Pons (tissue), 1 donor: ENCODE measurements around the gene NFRKB.
A peak's percentile ranks its signal among the peaks of the same experiment; 100 is the strongest.

Experiments used
- DNase-seq: peaks from one replicate; pipeline ENCODE4 v3.0.0-alpha.2; 2016; ENCODE audit warnings: low spot score

The NFRKB gene

DNA sequence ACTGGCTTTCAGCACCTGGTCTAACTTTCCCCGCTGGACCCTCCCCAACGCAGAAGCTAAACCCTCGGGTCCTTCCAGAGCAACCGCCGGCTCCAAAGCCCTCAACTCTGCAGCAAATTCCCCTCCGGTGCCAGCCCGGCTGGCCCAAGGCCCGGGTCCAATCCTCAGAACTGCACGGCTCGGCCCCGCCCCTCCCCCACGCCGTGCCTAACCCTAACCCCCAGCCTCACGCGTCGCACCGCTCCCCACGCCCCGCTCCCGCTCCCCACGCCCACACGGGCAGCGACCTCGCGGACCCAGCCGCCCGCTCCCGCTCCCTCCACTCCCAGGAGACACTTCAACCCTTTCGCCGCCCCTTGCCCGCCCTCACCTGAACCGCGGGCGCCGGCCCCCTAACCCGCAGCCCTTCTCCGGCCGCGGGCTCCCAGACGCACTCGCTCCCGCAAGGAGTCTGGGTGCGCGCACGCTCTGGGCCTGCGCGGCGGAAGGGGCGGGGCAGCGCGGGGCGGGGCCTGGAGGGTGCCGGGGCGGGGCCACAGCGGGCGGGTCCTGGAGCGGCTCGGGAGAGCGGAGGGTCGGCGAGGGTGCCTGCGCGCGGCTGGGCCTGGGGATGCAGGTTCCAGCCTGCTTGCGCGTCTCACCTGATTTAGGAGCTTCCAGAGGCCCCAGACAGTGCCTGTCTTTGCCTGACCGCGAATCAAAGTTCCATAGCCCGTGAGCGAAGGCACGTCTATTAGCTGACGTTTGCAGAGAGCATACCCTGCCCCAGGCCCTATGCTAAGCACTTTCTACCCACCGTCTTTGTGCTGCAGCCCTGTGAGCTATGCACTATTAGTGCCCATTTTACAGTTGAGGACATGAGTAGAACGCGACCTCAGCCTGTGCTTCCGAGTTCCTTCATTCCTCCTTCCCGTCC is at the start of gene NFRKB:
NFRKB (minus strand) TSS at position 453 of the 916 bp plus-strand sequence. CDS start 2,729 bp downstream, outside the sequence.
- peak; percentile 60 for DNase-seq

DNA sequence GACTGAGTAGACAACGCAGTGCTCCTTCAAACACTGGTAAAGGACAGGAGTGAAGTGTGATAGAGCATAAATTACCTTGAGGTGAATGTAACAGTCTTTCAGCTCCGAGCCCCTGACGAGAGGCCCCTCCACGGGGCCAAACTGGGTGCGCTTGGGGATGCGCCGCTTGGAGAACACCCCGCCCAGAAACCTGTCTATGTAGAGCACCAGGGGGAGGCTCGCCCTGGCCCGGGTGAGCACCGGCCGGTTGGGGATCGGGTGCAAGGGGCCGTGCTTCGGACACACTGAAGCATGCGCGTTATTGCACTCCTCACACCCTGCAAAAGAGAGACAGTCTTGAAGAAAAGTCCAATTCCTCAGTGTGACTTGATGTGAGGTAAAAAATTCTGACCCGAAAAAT is 49.3 kb upstream of the NFRKB start:
- DNase-seq = no peak

DNA sequence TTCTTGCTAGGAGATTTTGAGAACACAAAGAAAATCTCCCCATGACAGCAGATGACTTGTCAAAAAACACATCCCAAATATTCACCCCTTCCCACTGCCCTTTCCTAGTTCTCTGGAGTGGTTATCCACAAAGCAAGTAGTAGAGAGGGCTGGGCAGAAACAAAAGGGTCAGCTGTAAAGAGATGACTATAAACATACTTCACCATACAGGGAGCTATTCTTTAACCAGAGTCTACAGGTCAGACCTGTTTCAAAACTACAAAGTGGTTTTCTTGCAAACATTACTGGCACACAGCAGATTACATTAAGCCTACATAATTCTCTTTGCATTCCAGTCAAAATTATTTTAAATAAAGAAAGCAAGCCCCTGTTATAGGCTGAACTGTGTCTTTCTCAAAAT is 47.7 kb upstream of the NFRKB start:
- DNase-seq = no peak

DNA sequence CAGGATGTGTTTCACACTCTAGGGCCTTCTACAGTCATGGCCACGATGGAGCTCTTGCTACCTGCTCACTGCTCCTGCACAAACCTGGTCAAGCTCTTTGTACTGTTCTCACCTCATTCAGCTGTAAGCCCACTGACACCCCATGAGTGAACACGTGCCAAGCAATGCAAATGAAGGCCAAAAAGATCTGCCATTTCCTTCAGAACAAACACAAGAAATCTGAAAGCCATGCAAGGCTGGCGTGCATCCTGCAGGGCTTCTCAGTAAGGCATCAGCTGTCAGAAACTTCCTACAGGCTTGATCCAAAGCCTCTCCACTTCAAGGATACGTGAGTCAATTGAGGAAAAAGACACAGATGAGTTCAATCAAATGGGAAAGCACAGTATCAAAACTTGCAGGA is 44.1 kb upstream of the NFRKB start:
- DNase-seq = no peak

DNA sequence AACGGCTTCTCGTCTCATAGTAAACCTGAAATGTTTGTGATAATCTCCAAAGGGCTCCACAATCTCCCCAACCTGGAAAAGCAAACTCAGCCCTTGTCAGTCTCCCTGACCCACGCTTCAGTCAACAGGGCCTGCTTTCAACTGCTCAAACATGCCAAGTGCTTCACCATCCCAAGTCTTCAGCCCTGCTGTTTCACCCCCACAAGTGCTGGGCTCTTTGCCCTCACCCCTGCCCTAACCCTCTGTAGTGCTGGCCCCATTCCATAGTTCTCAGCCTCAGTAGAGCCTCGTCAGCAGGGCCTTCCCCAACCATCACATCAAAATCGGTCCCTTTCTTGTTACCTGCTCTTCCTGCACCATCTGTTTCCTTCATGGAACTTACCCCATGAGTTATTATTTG is 43.4 kb upstream of the NFRKB start:
- no peak for DNase-seq

DNA sequence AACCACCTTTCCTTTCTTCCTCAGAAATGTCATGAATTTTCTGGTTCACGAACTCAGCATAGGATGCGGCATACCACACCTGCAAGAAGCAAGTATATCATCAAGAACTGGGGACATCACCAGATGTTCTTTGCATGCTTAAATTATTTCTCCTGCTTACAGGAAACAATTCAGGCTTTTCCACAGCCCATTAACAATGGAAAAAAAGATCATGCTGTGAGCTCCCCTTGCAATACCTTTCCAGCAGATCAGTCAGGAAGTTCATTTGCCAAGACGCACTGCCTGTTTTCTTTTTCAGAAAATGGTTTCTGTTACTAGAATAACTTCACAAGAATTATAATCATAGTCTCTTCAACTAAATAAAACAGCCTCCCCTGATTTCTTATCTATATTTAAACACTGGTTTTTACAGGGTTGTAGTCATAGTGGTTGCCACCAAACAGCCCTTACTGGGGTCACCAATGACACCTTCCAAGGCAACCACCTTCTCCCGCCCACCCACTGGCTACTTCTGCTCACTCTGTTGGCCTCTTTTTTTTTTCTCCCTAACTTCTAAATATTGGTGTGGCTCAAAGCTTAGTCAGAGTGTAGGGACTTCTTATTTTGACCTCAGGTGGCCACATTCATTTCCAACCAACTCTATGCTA is 42.3 kb upstream of the NFRKB start:
- DNase-seq = no peak

DNA sequence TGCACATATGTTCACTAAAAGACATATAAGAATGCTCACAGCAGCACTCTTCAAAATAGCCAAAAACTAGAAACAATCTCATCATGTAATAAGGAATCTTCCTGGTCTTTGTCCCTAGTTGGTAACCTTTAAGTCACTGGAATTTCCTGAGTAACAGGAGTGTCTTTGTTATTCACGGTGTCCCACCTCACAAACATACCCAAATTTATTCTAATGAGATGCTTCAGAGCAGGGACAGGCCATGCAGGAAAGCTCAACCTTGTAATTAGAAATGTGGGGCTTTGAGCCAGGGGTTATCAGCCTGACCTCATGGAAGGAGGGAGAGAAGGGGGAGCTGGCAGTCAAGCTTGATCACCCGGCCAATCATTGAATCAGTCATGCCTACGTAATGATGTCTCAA is 40.3 kb upstream of the NFRKB start:
- DNase-seq = no peak

DNA sequence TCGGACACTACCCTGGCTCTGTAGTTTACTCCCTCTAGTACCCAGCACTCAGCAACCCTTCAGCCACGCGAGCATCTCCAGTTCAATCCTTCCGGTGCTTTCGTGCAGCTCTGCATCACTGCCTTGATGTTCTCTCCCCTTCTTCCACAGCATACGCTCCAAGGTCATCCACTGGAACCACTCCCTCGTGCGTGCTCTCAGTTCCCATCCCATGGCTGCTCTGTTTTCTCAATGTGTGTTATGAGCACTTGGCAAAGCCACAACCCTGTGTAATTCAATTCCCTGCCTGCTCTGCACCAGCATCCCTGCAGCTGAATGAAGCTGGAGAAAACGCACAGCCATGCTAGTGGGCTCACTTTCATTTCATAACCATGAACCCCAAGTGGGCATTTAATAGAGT is 38.5 kb upstream of the NFRKB start:
- DNase-seq = no peak

DNA sequence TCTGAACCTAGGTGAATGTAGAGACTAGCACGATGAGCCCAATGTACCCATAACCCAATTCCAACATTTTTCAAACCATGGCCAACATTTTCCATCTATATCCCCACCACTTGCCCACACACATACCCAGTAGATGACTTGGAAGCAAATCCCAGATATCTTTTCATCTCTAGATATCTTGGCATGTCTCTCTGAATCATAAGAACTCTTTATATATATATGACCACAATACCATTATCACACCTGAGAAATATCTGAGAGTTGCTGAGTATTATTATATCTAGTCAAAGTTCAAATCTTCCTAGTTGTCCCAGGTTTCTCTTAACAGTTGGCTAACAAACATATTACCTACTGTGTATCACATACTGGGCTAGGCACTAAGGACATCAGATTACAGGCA is 37.9 kb upstream of the NFRKB start:
- no peak for DNase-seq

DNA sequence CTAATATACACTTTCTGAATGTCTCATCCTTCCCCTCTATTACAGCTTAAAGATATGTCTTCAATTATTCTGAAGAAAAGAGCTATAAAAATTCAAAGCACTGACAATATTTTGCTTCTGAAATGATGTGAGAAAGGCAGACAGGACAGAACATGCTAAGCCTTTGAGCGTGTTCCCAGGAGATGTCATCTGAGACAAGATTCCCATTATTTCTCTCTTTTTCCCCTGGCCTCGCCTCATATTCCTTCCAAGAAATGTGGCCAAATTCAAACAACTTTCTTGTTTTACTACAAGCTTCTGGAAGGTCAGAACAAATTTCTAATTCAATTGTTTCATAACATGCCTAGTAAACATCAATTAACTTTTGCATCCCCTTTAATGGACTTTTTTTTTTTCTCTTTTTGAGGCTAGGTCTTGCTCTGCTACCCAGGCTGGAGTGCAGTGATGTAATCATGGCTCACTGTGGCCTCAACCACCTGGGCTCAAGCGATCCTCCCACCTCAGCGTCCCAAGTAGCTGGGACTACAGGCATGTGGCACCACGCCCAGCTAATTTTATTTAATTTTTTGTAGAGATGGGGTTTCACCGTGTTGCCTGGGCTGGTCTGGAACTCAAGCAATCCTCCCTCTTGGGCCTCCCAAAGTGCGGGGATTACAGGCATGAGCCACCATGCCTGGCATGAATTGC is 37.1 kb upstream of the NFRKB start:
- DNase-seq = no peak

DNA sequence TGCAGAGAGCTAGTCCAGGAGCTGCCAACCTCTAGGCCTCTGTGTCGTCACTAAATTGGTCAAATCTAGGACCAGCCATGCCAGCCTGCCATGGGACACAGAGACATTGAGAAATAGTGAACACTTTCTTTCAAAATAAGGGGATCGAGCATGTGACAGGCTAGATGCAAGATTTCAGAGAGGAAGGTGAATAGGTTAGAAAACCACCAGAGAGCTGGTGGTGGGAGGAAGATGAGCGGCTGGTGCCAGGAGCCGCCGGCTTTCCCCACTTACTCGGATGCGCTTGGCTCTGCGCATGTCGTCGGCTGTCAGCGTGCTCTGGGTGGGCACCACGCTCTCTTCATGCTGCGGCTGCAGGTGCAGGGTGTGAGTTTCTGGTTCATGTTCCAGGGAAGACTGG is 35.4 kb upstream of the NFRKB start:
- DNase-seq = no peak

DNA sequence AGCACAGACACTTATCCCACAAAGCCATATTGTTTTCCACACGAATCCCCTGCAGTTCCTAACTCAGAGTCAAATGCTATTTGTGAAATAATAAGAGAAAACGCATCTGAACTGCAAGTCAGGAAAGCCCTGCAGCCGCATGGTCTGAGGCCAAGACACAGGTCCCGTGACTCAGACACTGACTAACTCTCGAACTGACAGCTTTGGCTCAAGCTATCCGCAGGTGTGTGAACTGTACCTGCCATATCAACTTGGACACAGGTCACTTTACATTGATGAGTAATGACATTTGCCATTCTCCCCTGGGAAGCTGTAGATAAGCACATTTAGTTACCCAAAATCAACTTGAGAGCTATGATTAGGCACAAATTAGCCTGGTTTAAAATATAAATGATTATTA is 34.9 kb upstream of the NFRKB start:
- no peak for DNase-seq

DNA sequence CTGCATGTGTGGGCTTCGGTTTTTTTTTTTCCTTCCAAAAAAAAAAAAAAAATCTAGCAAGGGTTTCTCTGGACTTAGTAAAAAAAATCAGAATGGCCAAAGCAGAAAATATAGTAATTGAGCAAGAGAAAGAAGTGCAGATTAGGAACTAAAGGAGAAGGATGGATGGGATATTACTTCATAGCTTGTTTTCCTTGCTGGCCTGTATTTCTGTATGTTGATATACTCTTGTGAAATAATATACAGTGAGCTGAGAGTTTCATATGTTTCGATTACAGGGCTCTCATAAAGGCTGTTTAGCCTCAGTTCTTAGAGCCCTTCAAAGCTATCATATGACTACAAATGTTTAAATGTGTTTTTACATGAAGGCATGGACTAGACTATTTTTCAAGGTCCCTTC is 34.3 kb upstream of the NFRKB start:
- DNase-seq = no peak

DNA sequence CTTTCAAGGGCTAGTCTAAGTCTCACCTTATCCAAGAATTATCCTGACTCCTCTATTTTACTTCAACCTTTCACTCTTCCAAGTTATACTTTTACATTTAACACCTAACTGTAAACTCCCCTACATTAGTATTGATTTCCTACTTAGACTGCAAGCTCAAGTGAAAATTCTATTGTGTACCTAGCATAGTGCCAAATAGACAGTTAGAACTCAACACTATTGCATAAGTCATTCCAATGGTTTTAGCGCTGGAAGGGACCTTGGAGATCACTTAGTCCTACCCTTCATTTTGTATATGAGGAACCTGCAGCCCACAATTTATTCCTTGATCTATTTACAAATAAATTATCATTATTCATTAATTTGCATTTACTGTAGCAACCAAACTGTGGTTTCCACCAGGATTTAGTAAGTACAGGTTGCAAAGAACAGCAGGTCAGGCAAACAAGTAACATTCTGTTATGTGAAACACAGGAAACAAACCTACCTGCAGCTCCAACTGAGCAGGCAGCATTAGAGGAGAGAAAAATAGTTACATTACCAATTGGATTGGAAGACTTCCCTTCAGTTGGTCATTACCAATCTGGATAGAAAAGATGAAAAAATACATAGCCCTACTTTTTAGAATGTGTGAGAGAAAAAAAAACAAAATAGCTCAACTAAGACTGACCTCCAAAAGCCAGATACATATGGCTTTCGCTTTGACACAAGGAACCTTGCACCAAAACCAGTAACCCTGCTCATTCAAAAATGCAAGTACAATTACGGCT is 33.7 kb upstream of the NFRKB start:
- no peak for DNase-seq

DNA sequence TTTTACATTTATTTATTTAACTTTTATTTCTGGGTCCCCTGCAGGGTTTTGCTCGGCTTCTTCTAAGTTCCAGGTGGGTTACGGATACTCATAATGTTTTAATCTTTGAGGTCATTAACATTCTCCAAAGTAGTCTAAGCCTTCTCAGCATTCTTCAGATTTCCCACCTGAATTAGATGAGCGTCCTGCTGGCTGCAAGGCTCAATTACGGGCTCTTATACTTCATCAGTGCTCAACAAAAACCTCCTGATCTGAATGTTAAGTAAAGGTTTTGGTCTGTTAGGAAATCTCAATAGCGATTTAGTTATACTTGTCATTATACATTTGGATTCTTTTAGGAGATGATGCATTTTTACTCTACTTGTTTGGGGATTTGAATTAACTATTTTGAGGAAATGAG is 27.3 kb upstream of the NFRKB start:
- no peak for DNase-seq

DNA sequence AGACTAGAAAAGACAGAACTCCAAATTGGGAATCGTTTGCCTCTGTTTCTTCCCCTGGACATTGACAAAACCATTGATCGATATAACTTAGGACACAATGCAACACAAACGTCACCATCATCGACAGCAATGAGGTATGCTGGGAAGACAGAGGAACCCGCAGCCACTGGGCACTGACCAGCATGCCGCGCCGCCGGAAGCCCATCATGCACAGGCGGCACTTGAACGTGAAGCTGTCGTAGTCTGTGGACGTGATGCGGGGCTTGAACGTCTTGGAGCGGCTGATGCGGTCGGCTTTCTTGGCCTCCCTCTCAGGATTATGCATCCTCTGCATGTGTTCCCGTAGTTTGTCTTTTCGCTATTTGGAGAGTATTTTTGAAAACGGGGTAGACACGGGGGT is 23.0 kb upstream of the NFRKB start:
- no peak for DNase-seq

DNA sequence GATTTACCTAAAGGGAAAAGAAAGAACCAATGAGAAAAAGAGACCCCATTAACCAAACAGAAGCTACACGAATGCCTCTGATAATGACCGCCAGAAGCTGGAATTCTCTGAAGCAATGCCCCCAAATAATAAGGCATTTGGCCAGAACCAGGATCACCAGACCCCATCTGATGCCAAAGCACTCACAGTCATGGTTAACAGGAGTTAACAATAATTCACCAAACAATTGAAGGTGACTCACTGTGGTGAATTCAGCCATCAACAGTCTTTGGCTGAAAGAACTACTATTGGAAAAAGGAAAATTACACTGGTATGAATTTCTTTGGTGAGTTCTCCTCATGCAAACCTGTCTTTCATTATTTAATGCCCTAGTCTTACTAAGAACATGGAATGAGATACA is 21.9 kb upstream of the NFRKB start:
- DNase-seq = no peak

DNA sequence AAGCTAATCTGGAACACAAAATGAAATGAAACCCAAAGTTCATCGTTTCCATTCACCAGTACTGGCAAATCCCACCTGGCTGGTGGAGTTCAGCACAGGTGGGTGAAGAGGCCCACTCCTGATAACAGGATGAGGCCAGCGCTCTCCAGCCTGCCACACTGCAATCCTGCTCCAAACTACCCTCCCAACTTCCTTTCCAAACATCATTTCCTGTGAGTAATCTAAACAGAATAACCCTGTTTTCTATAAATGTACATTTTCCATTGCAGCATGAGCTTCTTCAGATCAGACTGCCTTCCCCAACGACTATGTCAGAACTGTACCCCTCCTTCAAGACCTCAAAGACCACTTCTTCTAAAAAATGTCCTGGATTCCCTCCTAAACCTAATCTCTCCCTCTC is 15.9 kb upstream of the NFRKB start:
- DNase-seq = no peak

DNA sequence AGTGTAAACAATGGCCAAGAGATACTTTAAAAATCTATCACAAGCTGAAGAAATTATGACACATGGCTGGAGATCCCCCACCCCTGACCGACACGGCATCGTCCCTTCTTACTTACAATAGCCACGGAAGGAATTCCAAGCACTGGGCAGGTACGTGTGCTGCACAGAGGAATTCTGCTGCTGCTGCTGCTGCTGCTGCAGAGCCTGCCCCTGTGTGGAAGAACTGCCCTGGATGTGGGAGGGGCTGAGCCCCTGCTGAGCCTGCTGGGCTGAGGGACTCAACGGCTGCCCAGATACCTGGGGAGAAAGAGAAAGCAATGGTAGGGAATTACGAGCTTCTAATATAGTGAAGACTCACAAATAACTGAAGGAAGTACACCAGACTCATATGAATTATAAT is 15.0 kb upstream of the NFRKB start:
- no peak for DNase-seq

DNA sequence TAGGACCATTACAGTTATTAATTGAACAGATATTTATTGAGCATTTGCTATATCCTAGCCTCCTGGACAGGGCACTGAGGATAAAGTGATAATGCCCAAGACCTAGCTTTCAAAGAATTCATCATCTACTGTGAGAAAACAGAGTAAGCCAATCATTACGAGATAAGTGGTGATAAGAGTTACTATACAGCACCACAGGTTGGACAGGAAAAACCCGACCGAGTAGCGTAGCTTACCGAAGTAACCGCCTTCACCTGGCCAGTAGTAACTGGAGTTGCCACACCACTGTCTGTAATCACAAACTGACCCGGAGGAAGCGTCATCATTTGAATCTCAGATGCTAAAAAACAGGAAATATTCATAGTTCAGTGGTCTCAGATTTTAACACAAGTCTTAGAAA is 10.0 kb upstream of the NFRKB start:
- DNase-seq = no peak

DNA sequence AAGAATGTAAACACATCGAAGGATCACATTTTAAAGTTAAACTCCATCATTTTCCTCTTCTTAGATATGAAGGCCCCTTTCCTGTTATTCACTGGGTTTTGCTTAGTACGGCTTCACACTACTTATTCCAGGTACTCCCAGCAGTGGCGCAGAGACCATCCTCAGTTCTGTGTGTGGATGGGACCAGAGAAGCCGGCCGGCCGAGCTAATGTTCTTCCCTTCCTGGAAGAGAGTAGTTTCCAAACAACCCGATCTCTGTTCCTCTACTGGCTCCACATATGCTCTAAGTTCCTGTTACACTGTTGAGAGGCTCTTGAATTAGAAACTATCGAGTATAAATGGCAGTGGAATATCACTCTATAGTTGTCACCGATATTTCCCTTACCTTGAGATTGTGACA is 684 bp upstream of the NFRKB start:
- peak; percentile 31 for DNase-seq
